SK-N-SH treated with all-trans-retinoic acid at 6 μM for 48 hours (cell line): ENCODE results near the gene DPP10.

Experiments
- ATAC-seq: fragments of 200-7000 bp; cut with Tn5 transposase; 3 replicates; pipeline ENCODE4 v1.9.1; 2020; ENCODE audit warnings: mild to moderate bottlenecking, moderate library complexity
- ARNTL ChIP-seq: fragments of 450-650 bp; formaldehyde crosslinking; IDR thresholded peaks from 2 replicates; pipeline ENCODE4 v1.5.0; 2020; ENCODE audit warnings: low read depth, mild to moderate bottlenecking, moderate library complexity, borderline replicate concordance
- BACH2 ChIP-seq: fragments of 250-450 bp; sonication (Bioruptor Pico); IDR thresholded peaks from 2 replicates; pipeline ENCODE4 v1.9.0; 2021; ENCODE audit warnings: mild to moderate bottlenecking, borderline replicate concordance
- CREB5 ChIP-seq: fragments of 250-450 bp; sonication (Bioruptor Pico); IDR thresholded peaks from 2 replicates; pipeline ENCODE4 v1.5.1; 2020; ENCODE audit warnings: low read depth, mild to moderate bottlenecking, moderate library complexity
- CSDC2 ChIP-seq: fragments of 250-450 bp; sonication (Bioruptor Pico); IDR thresholded peaks from 2 replicates; pipeline ENCODE4 v1.5.0; 2020; ENCODE audit warnings: mild to moderate bottlenecking, moderate library complexity
- ESRRG ChIP-seq: fragments of 250-450 bp; sonication (Bioruptor Pico); IDR thresholded peaks from 2 replicates; pipeline ENCODE4 v1.6.1; 2021; ENCODE audit warnings: mild to moderate bottlenecking
- GLIS3 ChIP-seq: fragments of 250-450 bp; sonication (Bioruptor Pico); IDR thresholded peaks from 2 replicates; pipeline ENCODE4 v1.5.0; 2020; ENCODE audit warnings: mild to moderate bottlenecking, moderate library complexity
- ISL1 ChIP-seq: fragments of 250-450 bp; sonication (Bioruptor Pico); IDR thresholded peaks from 2 replicates; pipeline ENCODE4 v2.1.2; 2022; ENCODE audit warnings: mild to moderate bottlenecking, moderate library complexity
- OSR1 ChIP-seq: fragments of 250-450 bp; sonication (Bioruptor Pico); IDR thresholded peaks from 2 replicates; pipeline ENCODE4 v1.8.0; 2022; ENCODE audit warnings: moderate library complexity, mild to moderate bottlenecking, inconsistent platforms
- POU6F1 ChIP-seq: fragments of 250-450 bp; sonication (Bioruptor Pico); IDR thresholded peaks from 2 replicates; pipeline ENCODE4 v1.8.0; 2021; ENCODE audit warnings: low read depth, mild to moderate bottlenecking, moderate library complexity, borderline replicate concordance
- PPARA ChIP-seq: fragments of 250-450 bp; sonication (Bioruptor Pico); IDR thresholded peaks from 2 replicates; pipeline ENCODE4 v1.5.0; 2020; ENCODE audit warnings: mild to moderate bottlenecking, borderline replicate concordance
- RARB ChIP-seq: fragments of 250-450 bp; sonication (Bioruptor Pico); IDR thresholded peaks from 2 replicates; pipeline ENCODE4 v1.8.0; 2021; ENCODE audit warnings: mild to moderate bottlenecking, moderate library complexity
- SNAI2 ChIP-seq: fragments of 250-450 bp; sonication (Bioruptor Pico); IDR thresholded peaks from 2 replicates; pipeline ENCODE4 v1.5.0; 2020; ENCODE audit warnings: mild to moderate bottlenecking, moderate library complexity
- TCF4 ChIP-seq: fragments of 250-450 bp; sonication (Bioruptor Pico); IDR thresholded peaks from 2 replicates; pipeline ENCODE4 v1.8.0; 2021; ENCODE audit warnings: mild to moderate bottlenecking, moderate library complexity, borderline replicate concordance
- TOX ChIP-seq: fragments of 250-450 bp; sonication (Bioruptor Pico); IDR thresholded peaks from 2 replicates; pipeline ENCODE4 v1.8.0; 2021; ENCODE audit warnings: mild to moderate bottlenecking, moderate library complexity, borderline replicate concordance
- ZC3H10 ChIP-seq: fragments of 250-450 bp; sonication (Bioruptor Pico); IDR thresholded peaks from 2 replicates; pipeline ENCODE4 v1.5.1; 2021; ENCODE audit warnings: mild to moderate bottlenecking, moderate library complexity
- ZFP3 ChIP-seq: fragments of 250-450 bp; sonication (Bioruptor Pico); IDR thresholded peaks from 2 replicates; pipeline ENCODE4 v1.5.0; 2020; ENCODE audit warnings: mild to moderate bottlenecking, moderate library complexity
- ZFP30 ChIP-seq: fragments of 450-650 bp; formaldehyde crosslinking; IDR thresholded peaks from 2 replicates; pipeline ENCODE4 v1.5.0; 2022; ENCODE audit warnings: mild to moderate bottlenecking, moderate library complexity
- ZNF565 ChIP-seq: fragments of 450-650 bp; formaldehyde crosslinking; conservative IDR thresholded peaks from 2 replicates; pipeline ENCODE4 v1.5.0; 2020; ENCODE audit warnings: low read depth, mild to moderate bottlenecking, moderate library complexity
- ZNF70 ChIP-seq: fragments of 450-650 bp; formaldehyde crosslinking; IDR thresholded peaks from 2 replicates; pipeline ENCODE4 v1.5.0; 2020; ENCODE audit warnings: mild to moderate bottlenecking, moderate library complexity
- ZNF8 ChIP-seq: fragments of 450-650 bp; formaldehyde crosslinking; IDR thresholded peaks from 2 replicates; pipeline ENCODE4 v1.5.0; 2020; ENCODE audit warnings: mild to moderate bottlenecking, moderate library complexity
- TF ChIP-seq, protein P1 (sequence below): fragments of 250-450 bp; sonication (Bioruptor Pico); IDR thresholded peaks from 2 replicates; pipeline ENCODE4 v1.5.1; 2021; ENCODE audit warnings: mild to moderate bottlenecking, moderate library complexity
- TF ChIP-seq, protein P2 (sequence below): fragments of 250-450 bp; sonication (Bioruptor Pico); IDR thresholded peaks from 2 replicates; pipeline ENCODE4 v1.8.0; 2020; ENCODE audit warnings: mild to moderate bottlenecking, moderate library complexity, borderline replicate concordance

Gene DPP10

GRCh38 chr2:115481842-115482241, 1039.4 kb downstream of the DPP10 start:
- ATAC-seq: no peak
- TF ChIP-seq ZFP30 (CRISPR knock-in tag): no peak
- no peak for TF ChIP-seq POU6F1 (CRISPR knock-in tag)
- TF ChIP-seq, protein P1, sequence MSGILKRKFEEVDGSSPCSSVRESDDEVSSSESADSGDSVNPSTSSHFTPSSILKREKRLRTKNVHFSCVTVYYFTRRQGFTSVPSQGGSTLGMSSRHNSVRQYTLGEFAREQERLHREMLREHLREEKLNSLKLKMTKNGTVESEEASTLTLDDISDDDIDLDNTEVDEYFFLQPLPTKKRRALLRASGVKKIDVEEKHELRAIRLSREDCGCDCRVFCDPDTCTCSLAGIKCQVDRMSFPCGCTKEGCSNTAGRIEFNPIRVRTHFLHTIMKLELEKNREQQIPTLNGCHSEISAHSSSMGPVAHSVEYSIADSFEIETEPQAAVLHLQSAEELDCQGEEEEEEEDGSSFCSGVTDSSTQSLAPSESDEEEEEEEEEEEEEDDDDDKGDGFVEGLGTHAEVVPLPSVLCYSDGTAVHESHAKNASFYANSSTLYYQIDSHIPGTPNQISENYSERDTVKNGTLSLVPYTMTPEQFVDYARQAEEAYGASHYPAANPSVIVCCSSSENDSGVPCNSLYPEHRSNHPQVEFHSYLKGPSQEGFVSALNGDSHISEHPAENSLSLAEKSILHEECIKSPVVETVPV (CRISPR knock-in tag): no peak
- no peak for TF ChIP-seq ZFP3 (CRISPR knock-in tag)
- no peak for TF ChIP-seq GLIS3 (CRISPR knock-in tag)

GRCh38 chr2:115483666-115484065, 1041.2 kb downstream of the DPP10 start:
- ATAC-seq: no peak
- TF ChIP-seq TCF4 (no peak), ESRRG (CRISPR knock-in tag) (no peak), ZNF565 (CRISPR knock-in tag) (no peak), TOX (CRISPR knock-in tag) (no peak), CSDC2 (CRISPR knock-in tag) (no peak), OSR1 (CRISPR knock-in tag) (no peak), RARB (CRISPR knock-in tag) (no peak), GLIS3 (CRISPR knock-in tag) (no peak), PPARA (CRISPR knock-in tag) (no peak)
- TF ChIP-seq, all 23 proteins: peak for 0

- ATAC-seq: no peak
- TF ChIP-seq SNAI2 (CRISPR knock-in tag): no peak
- no peak for TF ChIP-seq CREB5 (CRISPR knock-in tag)
- TF ChIP-seq ZNF565 (CRISPR knock-in tag): no peak
- TF ChIP-seq BACH2 (CRISPR knock-in tag): no peak
- no peak for TF ChIP-seq RARB (CRISPR knock-in tag)
- TF ChIP-seq OSR1 (CRISPR knock-in tag): no peak
- no peak for TF ChIP-seq ISL1 (CRISPR knock-in tag)
- no peak for TF ChIP-seq ZNF8
- TF ChIP-seq ESRRG (CRISPR knock-in tag): no peak
- TF ChIP-seq ZNF70 (CRISPR knock-in tag): no peak
- TF ChIP-seq CSDC2 (CRISPR knock-in tag): no peak
Observed at GRCh38 chr2:115484486-115484885, 1042.0 kb downstream of the DPP10 start.

DNA sequence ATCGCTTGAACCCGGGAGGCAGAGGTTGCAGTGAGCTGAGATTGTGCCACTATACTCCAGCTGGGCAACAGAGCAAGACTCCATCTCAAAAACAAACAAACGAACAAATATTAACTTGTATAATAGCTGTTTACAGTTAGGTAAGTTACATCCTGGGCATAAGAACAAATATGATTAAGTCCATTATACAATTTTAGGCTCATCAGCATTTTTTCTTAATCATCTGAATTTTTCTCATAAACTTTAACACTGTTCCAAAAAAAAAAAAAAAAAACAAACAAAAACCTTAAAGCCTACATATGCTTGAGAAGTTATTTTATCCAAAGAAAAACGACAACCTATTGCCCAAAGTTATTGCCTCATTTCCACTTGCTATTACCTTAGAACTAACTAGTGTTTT, 1042.5 kb downstream of the DPP10 start:
- TF ChIP-seq POU6F1 (CRISPR knock-in tag) (no peak), ARNTL (CRISPR knock-in tag) (no peak), TCF4 (no peak), ZC3H10 (no peak), ISL1 (CRISPR knock-in tag) (no peak)
- TF ChIP-seq, all 23 proteins: peak for 0
- no peak for ATAC-seq

DNA sequence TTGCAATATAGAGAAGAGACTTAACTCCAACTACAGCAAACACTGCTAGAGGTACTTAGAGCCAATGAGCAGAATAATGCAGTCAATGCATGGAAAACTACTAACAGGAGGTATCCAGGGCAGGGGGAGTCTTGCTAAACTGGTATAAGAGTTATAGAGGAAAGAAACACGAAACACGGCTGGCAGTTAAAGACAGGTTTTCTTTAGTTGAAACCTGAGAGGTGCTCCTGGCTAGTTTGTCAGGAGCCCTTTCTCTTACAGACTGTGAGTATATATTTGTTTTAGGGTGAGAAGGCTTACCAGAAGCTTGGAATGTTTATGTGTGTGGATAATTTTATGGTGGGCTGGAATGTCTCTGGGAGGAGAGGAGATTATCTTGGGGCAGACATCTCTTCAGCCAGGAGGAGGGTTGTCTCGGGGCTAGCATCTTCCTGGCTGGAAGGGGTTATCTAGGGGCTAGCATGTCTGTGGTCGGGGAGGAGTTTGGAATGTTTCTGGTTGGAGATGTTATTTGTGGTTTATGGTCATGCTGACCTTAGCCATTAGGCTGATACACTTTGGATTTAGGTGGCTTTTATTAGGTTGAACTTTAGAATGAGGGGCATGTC, 1048.8 kb downstream of the DPP10 start:
- TF ChIP-seq CREB5 (CRISPR knock-in tag) (no peak), GLIS3 (CRISPR knock-in tag) (no peak), CSDC2 (CRISPR knock-in tag) (no peak), SNAI2 (CRISPR knock-in tag) (no peak), ESRRG (CRISPR knock-in tag) (no peak), ZNF565 (CRISPR knock-in tag) (no peak), ZC3H10 (no peak)
- TF ChIP-seq, protein P2, sequence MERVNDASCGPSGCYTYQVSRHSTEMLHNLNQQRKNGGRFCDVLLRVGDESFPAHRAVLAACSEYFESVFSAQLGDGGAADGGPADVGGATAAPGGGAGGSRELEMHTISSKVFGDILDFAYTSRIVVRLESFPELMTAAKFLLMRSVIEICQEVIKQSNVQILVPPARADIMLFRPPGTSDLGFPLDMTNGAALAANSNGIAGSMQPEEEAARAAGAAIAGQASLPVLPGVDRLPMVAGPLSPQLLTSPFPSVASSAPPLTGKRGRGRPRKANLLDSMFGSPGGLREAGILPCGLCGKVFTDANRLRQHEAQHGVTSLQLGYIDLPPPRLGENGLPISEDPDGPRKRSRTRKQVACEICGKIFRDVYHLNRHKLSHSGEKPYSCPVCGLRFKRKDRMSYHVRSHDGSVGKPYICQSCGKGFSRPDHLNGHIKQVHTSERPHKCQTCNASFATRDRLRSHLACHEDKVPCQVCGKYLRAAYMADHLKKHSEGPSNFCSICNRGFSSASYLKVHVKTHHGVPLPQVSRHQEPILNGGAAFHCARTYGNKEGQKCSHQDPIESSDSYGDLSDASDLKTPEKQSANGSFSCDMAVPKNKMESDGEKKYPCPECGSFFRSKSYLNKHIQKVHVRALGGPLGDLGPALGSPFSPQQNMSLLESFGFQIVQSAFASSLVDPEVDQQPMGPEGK (CRISPR knock-in tag): no peak
- ATAC-seq: no peak
